Activated T-cell treated with anti-CD3 and anti-CD28 coated beads for 24 hours (primary cell): ENCODE measurements around the gene BPI.
"Not testable (repeated sequence)": the region's sequence is repeated elsewhere in the genome, so short reads cannot be mapped to it uniquely, and the experiment has no call there.

Source experiments
- DNase-seq: peaks from one replicate; pipeline ENCODE4 v3.0.0-alpha.2; 2020; ENCODE audit warnings: low read depth

The BPI gene

GRCh38 chr20:38363004-38363747, 59.2 kb downstream of the BPI start:
- DNase-seq: no peak

DNA sequence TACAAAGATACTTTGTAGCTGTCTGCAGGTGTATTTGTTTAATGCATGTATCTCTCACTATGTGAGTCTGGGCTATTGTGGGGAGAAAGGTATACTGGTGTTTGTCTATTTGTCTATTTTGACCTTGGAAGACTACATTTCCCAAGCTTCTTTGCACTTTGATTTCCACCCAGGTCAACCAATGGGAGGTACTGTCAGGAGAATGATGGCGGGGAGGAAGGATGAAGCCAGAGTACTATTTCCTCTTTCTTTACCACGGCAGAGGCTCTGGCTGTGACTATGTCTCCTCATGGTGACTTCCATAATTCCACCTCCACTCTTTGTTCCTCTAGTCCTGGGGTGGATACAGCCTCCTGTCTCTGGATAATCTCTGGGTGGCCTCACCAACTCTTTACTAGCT, 65.4 kb downstream of the BPI start:
- DNase-seq: no peak

GRCh38 chr20:38372806-38373205, 68.8 kb downstream of the BPI start:
- no peak for DNase-seq

- no peak for DNase-seq
These were observed 69.4 kb downstream of the BPI start for GRCh38 chr20:38373231-38373867.

DNA sequence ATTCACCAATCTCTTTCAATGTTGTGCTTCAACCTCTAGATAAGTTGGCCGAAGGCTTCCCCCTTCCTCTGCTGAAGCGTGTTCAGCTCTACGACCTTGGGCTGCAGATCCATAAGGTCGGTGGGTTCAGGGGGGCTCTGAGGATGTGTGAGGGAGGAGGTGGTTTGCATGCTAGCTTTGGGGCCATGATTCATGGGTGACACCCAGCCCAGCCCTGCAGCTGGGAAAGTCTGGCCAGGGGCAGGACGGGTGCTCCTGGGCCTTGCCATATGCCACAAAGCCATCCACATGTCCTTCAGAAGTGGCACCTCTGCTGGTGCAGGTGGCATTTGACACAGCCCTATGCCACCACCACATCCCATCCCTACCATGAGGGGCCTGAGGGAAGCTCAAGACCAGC, 69.9 kb downstream of the BPI start:
- DNase-seq: no peak

DNA sequence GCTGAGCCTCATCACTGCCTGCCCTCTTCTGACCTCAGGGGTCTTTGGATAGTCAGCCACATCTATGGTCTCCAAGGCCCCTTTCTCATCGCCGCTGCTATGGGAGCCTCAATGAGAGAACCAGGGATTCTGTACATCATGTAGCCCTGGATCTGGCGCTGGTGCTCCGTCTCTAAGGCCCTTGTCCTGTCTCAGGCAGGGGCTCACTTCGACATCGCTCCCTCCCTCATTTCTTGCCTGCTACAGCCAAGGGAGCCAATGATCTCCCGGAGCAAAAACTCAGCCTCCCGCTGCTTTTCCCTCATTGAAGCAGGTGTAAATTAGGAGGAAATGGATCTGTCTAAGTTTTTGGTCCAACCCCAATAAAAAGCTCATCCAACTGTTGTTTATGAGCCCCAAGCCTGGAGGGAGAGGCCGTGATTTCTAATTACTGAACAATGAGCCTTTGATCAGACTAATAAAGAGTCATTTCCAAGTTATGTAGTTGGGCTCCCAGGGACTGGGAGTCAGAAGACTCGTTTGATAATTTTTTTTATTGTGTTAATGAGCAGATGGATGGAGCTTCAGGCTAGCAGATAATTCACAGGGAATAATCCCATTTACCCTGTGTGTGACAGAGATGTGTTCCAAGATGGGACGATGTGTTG, 73.2 kb downstream of the BPI start:
- DNase-seq: no peak

- not testable (repeated sequence) for DNase-seq
These were observed 73.9 kb downstream of the BPI start for GRCh38 chr20:38377838-38378237.

- DNase-seq: no peak
These were observed 79.2 kb downstream of the BPI start for GRCh38 chr20:38383147-38383546.

- DNase-seq: no peak
These were observed 82.0 kb downstream of the BPI start for GRCh38 chr20:38386004-38386403.

- no peak for DNase-seq
These were observed 82.9 kb downstream of the BPI start for GRCh38 chr20:38386851-38387250.
